Measurements from ENCODE around the gene PQBP1. TPM values are rescaled to one million over a fixed set of nuclear protein-coding genes. Genes with fewer than 3 reads are reported as not detected.

PQBP1 gene
- total RNA-seq, 1 donor from 2014 or later: 14.8 TPM

GRCh38 chrX:48910926-48911411 is 13.2 kb downstream of the PQBP1 start:
- Histone ChIP-seq H3K36me3 (no peaks in the 10 kb centered on the region), H3K9me3 (no peaks in the 10 kb centered on the region), H3K4me3 (peak overlapping the region; percentile 56 to 62), H3K27me3 (no peaks in the 10 kb centered on the region), H3K27ac (peak overlapping the region; percentile 72 to 73), H3K4me1 (no peaks in the 10 kb centered on the region)
- intact Hi-C loops (cut with DNase I): loop anchor here (10.0 kb wide), 2 partner anchors 254 to 376 kb away; partner anchors contain the start of genes MAGIX and TBC1D25
- TF ChIP-seq CTCF (IDR thresholded peaks at IDR 0.05): no peak
- DNase-seq (ENCODE audit: low spot score in 2 of 2): no peak

GRCh38 chrX:48911412-48912182 is 13.9 kb downstream of the PQBP1 start, which contains the start of gene SLC35A2:
TSS of gene SLC35A2 (minus strand) at chrX:48911646. CDS start at chrX:48911636, 10 bp downstream.
- H3K27me3 ChIP-seq: no peaks in the 10 kb centered on the region
- H3K9me3 ChIP-seq: no peaks in the 10 kb centered on the region
- H3K4me3 ChIP-seq: peak within 1 kb of the TSS; percentile 56 to 62
- H3K4me1 ChIP-seq: no peaks in the 10 kb centered on the region
- intact Hi-C loops (cut with DNase I): loop anchor here (10.0 kb wide), 2 partner anchors 253 to 377 kb away; partner anchors contain the start of genes MAGIX and TBC1D25
- no peaks in the 10 kb centered on the region for H3K36me3 ChIP-seq
- DNase-seq (ENCODE audit: low spot score in 2 of 2): peak in 1 of 2 donors; percentile 87
- H3K27ac ChIP-seq: peak within 1 kb of the TSS; percentile 72 to 73
- no peak for TF ChIP-seq CTCF (IDR thresholded peaks at IDR 0.05)

- no peak for DNase-seq (ENCODE audit: low spot score in 2 of 2)
- Histone ChIP-seq H3K9me3 (no peaks in the 10 kb centered on the region), H3K4me1 (peaks cover 0 to 3% of the 10 kb centered on the region in 2 donors), H3K36me3 (no peaks in the 10 kb centered on the region), H3K27me3 (no peaks in the 10 kb centered on the region), H3K27ac (no peak overlapping the region), H3K4me3 (no peak overlapping the region)
- no peak for TF ChIP-seq CTCF (IDR thresholded peaks at IDR 0.05)
- intact Hi-C loops (cut with DNase I): loop anchor here (10.0 kb wide), 2 partner anchors 251 to 379 kb away; partner anchors contain the start of genes MAGIX and TBC1D25
Measured at GRCh38 chrX:48913605-48914366, 16.1 kb downstream of the PQBP1 start.

GRCh38 chrX:48914593-48915493 is 17.1 kb downstream of the PQBP1 start:
- Histone ChIP-seq H3K27me3 (no peaks in the 10 kb centered on the region), H3K4me3 (no peak overlapping the region), H3K36me3 (no peaks in the 10 kb centered on the region), H3K27ac (no peak overlapping the region), H3K9me3 (no peaks in the 10 kb centered on the region), H3K4me1 (peaks cover 0 to 3% of the 10 kb centered on the region in 2 donors)
- intact Hi-C loops (cut with DNase I): loop anchor here (5.0 to 10.0 kb wide), 3 partner anchors 250 to 380 kb away; partner anchors contain the start of genes MAGIX, RBM3 and TBC1D25
- TF ChIP-seq CTCF (IDR thresholded peaks at IDR 0.05): no peak
- no peak for DNase-seq (ENCODE audit: low spot score in 2 of 2)
